ENCODE measurements around the gene CCDC157.

DNA sequence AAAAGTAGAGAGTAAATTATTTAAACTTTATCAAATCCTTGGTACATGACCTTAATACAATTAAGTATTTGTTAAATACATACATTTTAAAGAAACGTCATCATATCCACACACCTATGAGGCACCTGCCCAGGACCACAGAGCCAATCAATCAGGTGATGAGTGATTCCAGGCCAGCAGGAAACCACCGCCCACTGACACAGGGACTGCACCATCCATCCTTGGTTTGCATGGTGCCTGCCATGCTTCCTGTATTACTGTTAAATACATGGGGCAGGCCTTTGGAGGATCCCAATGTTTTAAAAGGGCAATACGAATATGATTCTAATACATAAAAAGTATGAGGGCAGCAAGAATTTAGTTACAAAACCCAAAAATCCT is 23.1 kb upstream of the CCDC157 start:
- TF ChIP-seq CSDC2 (CRISPR knock-in tag; IDR thresholded peaks at IDR 0.05): no peak
- TF ChIP-seq ZFP3 (CRISPR knock-in tag; IDR thresholded peaks at IDR 0.05): no peak

All from SK-N-SH treated with all-trans-retinoic acid at 6 μM for 48 hours (cell line).